HG03025 (cell line): ENCODE results near the gene HNRNPA2B1.
"Not testable (repeated sequence)": the region's sequence is repeated elsewhere in the genome, so short reads cannot be mapped to it uniquely, and the experiment has no call there.

Experiments
- ATAC-seq: cut with Tn5 transposase; IDR thresholded peaks from one replicate; pipeline ENCODE4 v1.9.1; 2021; ENCODE audit warnings: mild to moderate bottlenecking, moderate library complexity; ENCODE audit not compliant: unreplicated experiment, low FRiP score

The HNRNPA2B1 gene

GRCh38 chr7:26148307-26148700, 52.2 kb downstream of the HNRNPA2B1 start:
- not testable (repeated sequence) for ATAC-seq

- not testable (repeated sequence) for ATAC-seq
Observed at GRCh38 chr7:26147646-26148306, 52.8 kb downstream of the HNRNPA2B1 start.

GRCh38 chr7:26147030-26147429, 53.5 kb downstream of the HNRNPA2B1 start:
- ATAC-seq, result no peak

GRCh38 chr7:26145238-26145637, 55.3 kb downstream of the HNRNPA2B1 start:
- ATAC-seq, result no peak

GRCh38 chr7:26144184-26145080, 56.1 kb downstream of the HNRNPA2B1 start:
- no peak for ATAC-seq

- ATAC-seq, result no peak
Observed at GRCh38 chr7:26143298-26144048, 57.1 kb downstream of the HNRNPA2B1 start.

- no peak for ATAC-seq
Observed at GRCh38 chr7:26141077-26141476, 59.5 kb downstream of the HNRNPA2B1 start.

GRCh38 chr7:26140380-26140779, 60.2 kb downstream of the HNRNPA2B1 start:
- ATAC-seq, result no peak
